ENCODE measurements around the gene PTPRM.

- TF ChIP-seq CTCF (IDR thresholded peaks at IDR 0.05; ENCODE audit: insufficient read depth, low read length, poor library complexity, severe bottlenecking) (no peak), EZH2phosphoT487 (conservative IDR thresholded peaks at IDR 0.05; ENCODE audit: low read length) (no peak)
Observed at GRCh38 chr18:7576077-7576476, 9.0 kb downstream of the PTPRM start.

All from SU-DHL-6 (cell line).